DMS53 (cell line): ENCODE results near the gene DTX4.

Experiments
- DNase-seq: peaks from one replicate; lab custom pipeline; 2025; lab: John Stamatoyannopoulos, UW

The DTX4 gene

DNA sequence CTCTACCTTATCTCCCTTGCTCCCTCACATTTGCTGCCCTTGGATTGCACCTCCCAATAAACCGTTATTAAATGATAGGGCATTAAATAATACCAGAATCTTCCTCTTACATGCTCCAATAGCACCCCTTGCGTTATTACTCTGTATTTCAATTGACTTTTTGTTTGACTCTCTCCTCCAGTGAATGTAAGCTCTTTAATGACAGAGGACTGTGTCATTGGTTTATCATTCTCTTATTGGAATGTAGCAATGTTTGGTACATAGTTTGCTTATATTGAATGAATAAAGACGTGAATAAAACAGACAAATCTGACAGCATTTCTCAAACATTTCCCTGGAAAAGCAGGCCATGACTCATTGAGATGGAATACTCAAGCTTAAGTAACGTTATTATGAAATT is 49.5 kb downstream of the DTX4 start:
- DNase-seq, result no peak

DNA sequence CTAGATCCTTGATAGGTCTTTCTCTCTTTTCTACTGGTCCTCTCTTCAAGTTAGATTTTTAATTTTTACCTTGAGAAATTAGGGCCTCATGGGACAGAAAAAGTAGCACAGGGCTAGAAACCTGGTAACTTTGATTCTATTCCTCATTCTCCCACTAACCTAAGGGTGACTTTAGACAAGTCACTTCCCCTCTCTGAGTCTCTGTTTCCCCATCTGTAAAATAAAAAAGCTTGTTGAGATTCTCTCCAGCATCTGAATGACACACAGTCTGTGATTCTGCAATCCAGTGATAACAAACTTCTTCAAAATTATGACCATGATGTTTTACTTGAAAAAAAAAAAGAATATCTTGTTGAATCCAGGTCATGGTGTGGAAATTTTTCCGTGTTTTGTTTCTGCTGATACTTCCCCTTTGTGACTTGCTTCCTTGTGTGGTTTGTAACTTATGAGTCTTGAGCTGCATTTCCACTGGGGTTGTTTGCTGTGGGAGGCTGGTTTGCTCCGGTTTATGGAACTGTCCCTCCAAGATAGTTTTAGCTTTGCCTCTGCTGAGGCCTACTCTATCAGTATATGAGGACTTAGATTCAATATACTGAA is 50.6 kb downstream of the DTX4 start:
- DNase-seq, result no peak

DNA sequence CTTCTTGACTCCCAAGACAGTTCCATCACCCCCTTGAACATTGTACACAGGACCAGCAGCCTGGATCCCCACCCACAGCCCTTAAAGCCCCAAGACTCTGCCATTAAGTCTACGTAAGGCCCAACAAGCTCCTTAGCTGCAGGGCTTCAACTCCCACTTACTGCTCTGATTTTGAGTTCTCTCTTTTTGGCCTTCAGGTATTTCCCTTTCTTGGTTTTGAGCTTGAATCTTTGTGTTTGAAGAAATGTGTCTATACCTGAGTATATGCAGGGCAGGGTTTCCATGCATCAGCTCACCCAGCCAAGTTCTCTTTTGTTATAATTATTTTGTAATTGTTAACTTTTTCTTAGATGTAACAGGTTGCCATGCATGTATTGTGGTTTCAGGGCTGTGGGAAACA is 51.2 kb downstream of the DTX4 start:
- no peak for DNase-seq

DNA sequence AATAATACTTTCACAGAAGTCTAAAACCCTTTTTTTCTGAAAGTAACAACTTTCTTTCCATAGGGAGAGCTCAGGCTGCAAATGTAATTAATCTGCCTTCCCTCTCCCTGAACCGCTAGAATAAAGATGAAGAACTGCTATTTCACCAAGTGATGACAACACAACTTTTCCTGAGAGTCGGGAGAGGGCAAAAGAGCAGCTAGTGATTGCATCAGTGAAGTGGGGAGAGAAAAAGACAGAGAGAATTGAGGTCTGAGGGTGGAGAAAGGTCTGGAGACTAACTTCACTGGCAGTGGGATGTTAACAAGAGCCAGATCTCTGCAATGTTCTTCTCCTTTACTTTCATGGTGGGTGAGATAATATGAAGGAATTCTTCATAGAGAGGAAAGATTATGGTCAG is 51.7 kb downstream of the DTX4 start:
- no peak for DNase-seq

DNA sequence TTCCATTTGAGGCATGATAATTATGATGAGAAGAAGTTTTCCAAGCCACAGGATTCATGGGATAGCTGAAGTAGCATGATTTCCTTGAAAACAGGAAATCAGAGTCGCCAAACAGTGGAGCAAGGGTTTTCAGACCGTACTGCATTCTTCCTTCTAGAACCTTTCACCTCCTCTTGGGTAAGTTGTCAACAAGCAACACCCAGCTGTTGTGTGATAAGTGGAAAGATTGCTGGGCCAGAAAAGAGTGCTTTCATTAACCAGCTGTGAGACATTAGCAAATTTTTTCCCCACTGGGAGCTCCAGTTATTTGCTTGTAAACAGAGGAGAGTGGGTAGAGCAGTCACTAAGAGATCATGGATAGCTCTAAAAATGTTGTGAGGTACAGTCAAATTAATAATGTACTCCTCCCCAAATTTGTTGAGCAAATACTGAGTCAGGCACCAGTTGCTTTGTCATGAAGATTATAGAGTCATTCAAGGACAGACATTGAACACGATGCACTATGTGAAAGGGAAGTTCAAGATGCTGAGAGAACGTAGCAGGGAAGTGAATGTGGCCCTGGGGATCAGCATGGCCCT is 52.5 kb downstream of the DTX4 start:
- no peak for DNase-seq

DNA sequence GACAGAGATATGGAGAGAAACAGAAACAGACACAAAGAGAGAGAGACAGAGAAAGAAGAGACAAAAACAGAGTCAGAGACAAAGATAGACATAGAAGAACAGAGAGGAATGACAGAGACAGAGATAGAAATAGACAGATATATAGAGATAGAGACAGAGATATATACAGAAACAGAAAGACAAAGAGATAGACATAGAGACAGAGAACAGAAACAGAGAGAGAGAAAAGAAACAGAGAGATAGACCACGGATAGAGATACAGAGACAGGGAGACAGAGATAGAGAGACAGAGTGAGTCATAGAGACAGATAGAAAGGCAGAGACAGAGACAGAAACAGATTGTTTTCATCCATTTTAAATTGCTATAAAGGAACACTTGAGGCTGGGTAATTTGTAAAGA is 53.1 kb downstream of the DTX4 start:
- no peak for DNase-seq

DNA sequence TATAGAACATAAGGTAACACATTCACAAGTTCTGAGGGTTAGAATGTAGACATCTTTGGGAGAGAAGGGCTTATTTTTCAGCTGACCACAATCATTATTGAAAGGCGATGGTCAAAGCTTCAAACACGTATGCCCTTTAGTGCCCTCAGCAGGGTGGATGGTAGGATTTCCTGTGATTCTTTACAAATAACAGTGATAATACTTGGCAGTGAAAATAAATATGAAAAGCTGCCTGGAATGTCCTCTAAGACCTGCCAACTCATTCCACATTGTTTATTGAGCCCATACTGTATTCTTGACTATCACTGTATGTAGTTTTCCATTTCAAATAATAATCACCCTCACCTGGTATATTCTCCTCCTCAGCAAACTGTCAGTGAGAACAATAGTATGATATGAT is 54.5 kb downstream of the DTX4 start:
- no peak for DNase-seq

DNA sequence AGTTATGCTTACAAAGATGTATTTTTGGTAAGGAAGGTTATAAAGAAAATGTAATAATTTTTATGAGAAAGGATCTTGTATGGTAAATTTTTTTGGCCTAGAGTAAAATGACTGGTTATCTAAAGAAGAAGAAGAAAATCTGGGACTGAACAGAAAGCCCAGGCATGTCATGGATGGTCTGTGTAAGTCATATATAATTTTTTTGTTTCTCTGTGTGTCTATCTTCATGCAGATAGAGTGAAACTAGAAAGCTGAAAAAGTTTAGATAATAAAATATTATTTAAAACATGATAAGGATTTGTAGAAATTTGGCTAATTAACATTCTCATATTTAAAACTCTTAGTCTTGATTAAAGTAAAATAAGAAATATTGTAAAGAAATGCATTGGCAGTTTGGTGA is 68.4 kb downstream of the DTX4 start:
- no peak for DNase-seq

DNA sequence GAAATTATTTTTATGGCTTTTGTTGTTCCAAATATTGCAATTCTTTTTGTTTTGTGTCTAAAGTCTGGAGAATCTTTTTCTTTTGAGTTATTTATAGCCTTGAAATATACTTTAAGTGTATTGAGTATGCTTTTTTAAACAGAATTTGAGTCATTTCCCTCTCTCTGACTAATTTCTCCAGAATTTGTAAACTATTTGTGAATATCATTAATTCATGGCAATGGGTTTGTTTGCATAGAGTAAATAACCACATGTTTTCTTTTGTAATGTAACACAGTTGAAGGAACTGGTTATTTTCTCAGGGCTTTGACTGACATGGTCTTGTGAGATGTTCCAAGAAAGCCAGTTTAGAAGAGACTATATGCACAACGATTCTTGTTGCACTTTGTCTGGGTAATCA is 71.7 kb downstream of the DTX4 start:
- DNase-seq, result no peak

DNA sequence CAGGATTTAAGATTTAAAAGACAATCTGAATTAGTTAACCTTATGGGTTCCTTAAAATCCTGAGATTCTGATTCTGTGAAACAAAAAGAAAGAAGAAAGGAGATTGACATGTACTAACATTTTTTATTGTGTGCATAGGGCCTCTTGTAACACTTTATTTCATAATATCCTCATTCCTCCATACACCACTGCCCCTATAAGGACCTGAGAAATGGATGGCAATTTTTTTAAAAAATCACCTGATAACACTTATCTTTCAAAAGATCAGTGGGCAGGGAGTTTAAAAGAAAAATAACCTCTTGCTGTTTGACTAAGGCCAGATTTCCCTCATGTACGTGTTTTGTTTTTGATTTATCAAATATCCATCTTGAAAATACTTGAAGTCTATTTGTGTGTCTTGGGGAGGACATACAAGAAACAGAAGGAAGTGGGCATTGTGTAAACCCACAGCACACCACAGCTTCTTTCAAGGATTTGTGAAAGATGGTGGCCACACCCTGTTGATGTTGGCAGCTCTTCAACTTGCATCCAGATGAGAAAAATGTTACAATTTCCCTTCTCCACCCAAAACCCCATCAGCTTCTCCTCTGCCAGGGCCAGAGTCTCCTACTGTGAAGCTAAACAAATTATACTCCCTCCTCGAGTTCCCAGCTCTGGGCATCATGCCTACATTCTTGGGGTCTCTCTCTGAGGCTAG is 75.7 kb downstream of the DTX4 start:
- DNase-seq, result no peak

DNA sequence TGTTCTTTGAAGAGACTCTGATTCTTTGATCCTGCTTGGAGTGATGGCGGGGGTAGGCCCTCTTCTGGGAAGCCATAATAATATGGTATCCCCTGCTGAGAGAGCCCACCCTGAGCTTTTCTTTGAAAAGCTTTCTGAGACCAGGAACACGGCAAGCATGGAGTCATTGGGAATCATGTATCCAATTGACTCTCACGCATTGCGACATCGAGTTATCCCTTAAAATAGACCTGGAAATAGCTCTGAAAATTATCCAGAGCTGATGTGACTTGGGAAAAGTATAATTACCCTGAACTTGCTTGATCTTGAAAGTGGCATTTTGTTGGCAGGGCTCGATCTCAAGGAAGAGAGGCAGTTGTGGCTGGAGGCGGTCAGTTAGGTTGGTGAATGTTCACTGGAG is 77.6 kb downstream of the DTX4 start:
- no peak for DNase-seq

DNA sequence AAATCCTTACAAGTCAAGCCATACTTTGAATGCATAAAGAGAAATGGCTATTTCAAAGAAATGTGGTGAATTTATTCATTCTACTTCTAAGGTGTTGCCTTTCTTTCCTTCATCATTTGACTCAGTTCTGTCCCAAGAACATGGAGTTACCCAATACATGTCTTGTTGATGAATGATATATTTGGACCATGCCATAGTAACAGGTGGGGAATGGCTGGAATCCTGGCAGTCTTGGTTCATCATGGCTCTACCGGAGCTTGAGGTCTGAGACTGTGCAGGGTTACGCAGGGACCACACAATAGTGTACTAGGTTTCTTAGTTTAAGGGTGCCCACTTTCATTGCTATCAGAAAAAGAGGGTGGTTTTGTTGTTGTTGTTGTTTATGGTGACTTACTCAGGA is 81.1 kb downstream of the DTX4 start:
- DNase-seq, result no peak

DNA sequence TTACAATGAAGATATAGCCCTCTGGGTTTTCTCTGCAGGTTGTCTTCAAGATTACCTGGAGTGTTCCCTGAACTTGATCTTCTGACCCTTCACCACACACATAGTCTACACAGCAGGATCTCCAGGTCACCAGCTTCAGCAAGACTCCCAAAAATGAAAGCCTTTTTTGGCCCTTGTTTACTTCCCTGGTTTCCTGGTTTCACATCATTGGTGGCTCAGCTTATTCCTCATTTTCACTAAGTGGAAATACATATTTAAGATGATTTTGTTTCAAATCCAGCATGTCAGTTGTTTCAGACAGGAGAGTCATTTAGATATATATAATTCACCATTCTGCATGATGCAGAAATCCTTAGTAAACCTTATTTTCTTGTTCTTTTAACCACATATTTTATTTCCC is 82.4 kb downstream of the DTX4 start:
- DNase-seq, result no peak

DNA sequence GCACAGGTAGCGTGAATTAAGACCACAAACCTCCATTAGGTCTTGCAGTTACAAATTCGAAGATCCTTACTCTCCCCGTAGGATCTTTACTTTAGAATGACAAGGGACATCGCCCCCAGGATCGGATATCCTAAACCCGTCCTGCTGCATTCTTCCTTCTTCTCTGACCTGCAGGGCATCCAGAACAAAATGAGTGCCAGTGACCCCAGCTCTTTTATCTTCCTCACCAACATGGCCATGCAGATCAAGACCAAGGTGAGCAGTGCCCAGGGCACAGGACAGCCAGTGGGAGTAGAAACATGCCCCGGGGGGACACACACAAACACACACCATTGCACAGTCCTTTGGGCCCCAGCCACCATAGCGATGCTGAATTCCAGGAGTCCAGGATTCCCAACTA is 83.3 kb downstream of the DTX4 start:
- no peak for DNase-seq
